ENCODE data around the gene ZNF326. TPM values are rescaled to one million over a fixed set of nuclear protein-coding genes. Genes with fewer than 3 reads are reported as not detected.

The ZNF326 gene
- total RNA-seq, 1 experiment from 2014 or later, result 39.0 TPM

- H3K27me3 Mint-ChIP-seq (ENCODE audit: low read depth), result no peaks in the 10 kb centered on the region
These were observed 3.4 kb downstream of the ZNF326 start for GRCh38 chr1:89998306-89998705.

More at GRCh38 chr1:89998306-89998705, 3.4 kb downstream of the ZNF326 start:
- Histone ChIP-seq H4K20me1 (ENCODE audit: control insufficient read depth, insufficient read depth, insufficient read length) (no peaks in the 10 kb centered on the region), H3T11ph (ENCODE audit: low read length) (no peak overlapping the region), H3K14ac (ENCODE audit: insufficient read depth, low read length) (no peak overlapping the region), H3K4me2 (ENCODE audit: insufficient read depth, insufficient read length, low read length) (no peak overlapping the region), H3K79me2 (ENCODE audit: insufficient read depth, low read length) (peaks cover 25% of the 10 kb centered on the region; the same call in 1 of the 2 replicates), H3K79me1 (ENCODE audit: insufficient read depth, low read depth, low read length, poor library complexity, severe bottlenecking) (peaks cover 7% of the 10 kb centered on the region), H3K9me3 (ENCODE audit: control insufficient read depth, low read depth, low read length) (no peaks in the 10 kb centered on the region), H3K4ac (ENCODE audit: low read depth, low read length) (no peak overlapping the region), H2BK5ac (ENCODE audit: insufficient read length, low read length) (no peak overlapping the region), H3K27ac (ENCODE audit: insufficient read length, low read depth, low read length) (no peak overlapping the region), H4K91ac (ENCODE audit: insufficient read length, low read depth, low read length) (no peak overlapping the region), H2BK120ac (ENCODE audit: low read depth, low read length, poor library complexity, severe bottlenecking) (no peak overlapping the region), H2BK12ac (ENCODE audit: insufficient read length, low read depth, low read length) (no peak overlapping the region), H3K23me2 (ENCODE audit: insufficient read length, low read depth, low read length, poor library complexity, severe bottlenecking) (peaks cover 3% of the 10 kb centered on the region), H4K5ac (ENCODE audit: insufficient read length, low read depth, low read length) (no peak overlapping the region), H3K18ac (ENCODE audit: insufficient read length, low read depth, low read length) (no peak overlapping the region), H3K4me1 (ENCODE audit: insufficient read depth, low read length) (no peaks in the 10 kb centered on the region), H2BK20ac (ENCODE audit: low read depth, low read length, poor library complexity, severe bottlenecking) (no peak overlapping the region), H3K23ac (ENCODE audit: insufficient read length, low read depth, low read length) (no peak overlapping the region), H4K8ac (replicated peaks; ENCODE audit: insufficient read length, low read depth, low read length) (no peak overlapping the region), H2AFZ (ENCODE audit: low read length) (no peak overlapping the region), H2BK15ac (ENCODE audit: low read depth, low read length) (no peak overlapping the region), H3K56ac (ENCODE audit: insufficient read length, low read depth, low read length) (no peak overlapping the region), H3K9ac (ENCODE audit: extremely low read depth, insufficient read length, low read length) (no peak overlapping the region), H2AK5ac (ENCODE audit: insufficient read length, low read length) (no peak overlapping the region), H3K27me3 (ENCODE audit: insufficient read depth, low read length) (no peaks in the 10 kb centered on the region)
- DNase-seq, result no peak
- H3K4me1 Mint-ChIP-seq, result peaks cover 30 to 44% of the 10 kb centered on the region in 2 experiments
- no peak overlapping the region; a peak in 1 of 5 replicates for H3K4me3 Mint-ChIP-seq
- no peak for TF ChIP-seq CTCF (conservative IDR thresholded peaks at IDR 0.05)
- no peak overlapping the region for H3K27ac Mint-ChIP-seq
- no peaks in the 10 kb centered on the region; a peak in 1 of 5 replicates for H3K9me3 Mint-ChIP-seq
- H3K36me3 Mint-ChIP-seq (ENCODE audit: insufficient read depth in 1 of 3, low read depth in 3 of 3), result peaks cover 5 to 37% (median 27%) of the 10 kb centered on the region in 3 experiments

Measured in H9 (cell line).